GM18870 (cell line): ENCODE results near the gene MRGPRX2.

Source experiments
- ATAC-seq: cut with Tn5 transposase; IDR thresholded peaks from one replicate; pipeline ENCODE4 v1.9.1; 2021; ENCODE audit warnings: moderate library complexity; ENCODE audit not compliant: unreplicated experiment

Gene MRGPRX2

GRCh38 chr11:19012636-19013035, 47.9 kb downstream of the MRGPRX2 start:
- ATAC-seq, result no peak
